CD4-positive, alpha-beta T cell treated with Interleukin-6 for 4 hours (primary cell): Measurements from ENCODE around the gene MXI1.
"Not testable (repeated sequence)": the region's sequence is repeated elsewhere in the genome, so short reads cannot be mapped to it uniquely, and the experiment has no call there.

Experiments used
- DNase-seq: peaks from one replicate; pipeline ENCODE4 v3.0.0-alpha.2; 2020; ENCODE audit warnings: mixed read lengths

Gene MXI1

DNA sequence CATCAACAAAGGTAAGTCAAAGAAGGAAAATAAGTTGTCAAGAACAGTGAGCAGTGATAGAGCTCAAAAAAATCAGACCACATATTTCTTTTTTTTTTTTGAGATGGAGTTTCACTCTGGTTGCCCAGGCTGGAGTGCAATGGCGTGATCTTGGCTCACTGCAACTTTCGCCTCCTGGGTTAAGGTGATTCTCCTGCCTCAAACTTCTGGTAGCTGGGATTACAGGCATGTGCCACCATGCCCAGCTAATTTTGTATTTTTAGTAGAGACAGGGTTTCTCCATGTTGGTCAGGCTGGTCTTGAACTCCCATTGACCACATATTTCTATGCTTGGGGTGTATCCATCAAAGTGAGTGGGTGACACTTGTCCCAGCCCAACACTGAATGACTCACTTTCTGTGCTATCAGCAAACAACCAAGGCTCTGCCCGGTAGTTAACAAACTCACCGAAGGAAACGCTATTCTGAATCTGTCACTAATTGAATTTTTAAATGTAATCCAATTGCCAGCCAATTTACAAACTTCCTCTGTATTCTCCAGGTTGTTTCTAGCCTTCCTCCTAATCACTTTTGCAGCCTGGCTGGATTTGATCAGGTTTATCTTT lies 116.9 kb downstream of the MXI1 start:
- DNase-seq = no peak

DNA sequence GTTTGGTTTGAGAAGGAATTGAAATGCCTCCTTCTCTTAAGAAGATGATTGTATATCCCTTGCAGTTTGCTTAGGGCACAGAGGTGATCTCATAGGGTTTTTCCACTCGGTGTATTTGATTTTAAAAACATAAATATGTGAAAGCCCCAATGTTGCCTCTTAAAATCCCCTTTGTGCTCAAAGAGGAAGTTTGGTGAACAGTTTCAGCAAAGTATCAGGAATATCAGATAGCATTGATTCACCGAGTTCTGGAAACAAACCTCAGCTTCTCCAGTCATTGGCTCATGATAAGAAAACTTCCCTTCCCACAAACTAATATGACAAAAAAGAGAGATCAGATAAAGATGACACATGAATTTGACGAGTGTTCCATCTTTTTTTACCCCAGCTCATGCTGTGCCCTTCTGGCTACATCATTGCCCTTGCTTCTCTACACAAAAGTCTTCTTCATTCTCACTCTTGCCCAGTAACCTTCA lies 117.4 kb downstream of the MXI1 start:
- no peak for DNase-seq

DNA sequence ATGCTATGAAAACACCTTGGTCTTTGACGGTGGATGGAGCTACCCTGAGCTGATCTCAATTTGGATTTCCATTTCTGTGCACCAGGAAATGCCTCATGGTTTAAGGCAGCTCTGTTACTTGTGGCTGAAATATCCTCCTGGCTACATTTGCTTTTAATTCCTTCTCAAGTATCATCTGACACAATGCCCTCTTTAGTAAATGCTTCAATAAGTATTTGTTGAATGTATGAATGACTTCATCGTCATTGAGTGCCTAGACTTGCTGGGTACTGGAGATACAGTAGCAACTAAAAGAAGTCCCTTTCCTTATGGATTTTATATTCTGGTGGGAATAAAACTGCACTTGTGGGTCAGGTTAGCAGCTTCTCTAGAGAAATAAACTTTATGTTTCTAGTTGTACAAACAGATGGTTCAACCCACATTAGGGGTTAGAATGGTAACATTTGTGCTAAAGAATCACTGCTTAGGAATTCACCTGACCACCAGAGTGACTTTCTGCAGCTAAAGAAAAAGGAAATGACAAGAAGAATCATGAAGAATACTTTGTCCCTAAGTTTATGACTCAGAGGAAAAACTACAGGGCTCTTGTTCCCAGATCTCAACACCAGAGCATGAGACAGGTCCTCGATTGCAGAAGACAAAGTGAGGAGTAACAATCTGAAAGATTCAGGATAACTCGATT lies 119.1 kb downstream of the MXI1 start:
- DNase-seq = no peak

DNA sequence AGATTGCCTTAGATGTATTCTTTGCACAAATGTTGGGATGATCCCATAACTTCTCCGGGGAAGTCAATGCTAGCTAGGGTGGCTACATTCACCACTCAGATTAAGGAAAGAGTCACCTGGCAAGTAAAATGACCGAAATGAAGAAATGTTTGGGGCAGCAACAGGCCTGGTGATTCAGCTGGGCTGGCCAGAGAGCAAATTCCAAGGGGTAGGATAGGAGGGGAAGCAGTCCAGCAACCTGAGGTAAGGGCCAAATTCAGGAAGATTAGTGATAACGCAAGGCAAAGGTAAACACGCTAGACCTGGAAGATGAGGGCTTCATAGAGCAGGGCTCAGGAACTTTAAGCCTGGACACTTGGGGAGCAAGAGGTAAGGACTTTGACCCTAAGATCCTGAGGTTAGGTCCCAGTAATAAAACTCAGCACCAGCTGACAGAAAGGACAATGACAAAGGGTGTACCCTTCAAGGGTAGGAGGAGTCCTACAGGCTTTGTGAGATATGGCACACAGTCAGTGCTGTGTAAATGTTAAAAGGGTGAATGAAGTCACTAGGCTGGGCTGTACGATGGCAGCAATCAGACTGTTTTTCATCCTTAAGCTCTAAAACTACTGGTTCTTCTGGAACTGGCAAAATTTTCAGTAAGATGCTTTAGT lies 120.0 kb downstream of the MXI1 start:
- DNase-seq = no peak

DNA sequence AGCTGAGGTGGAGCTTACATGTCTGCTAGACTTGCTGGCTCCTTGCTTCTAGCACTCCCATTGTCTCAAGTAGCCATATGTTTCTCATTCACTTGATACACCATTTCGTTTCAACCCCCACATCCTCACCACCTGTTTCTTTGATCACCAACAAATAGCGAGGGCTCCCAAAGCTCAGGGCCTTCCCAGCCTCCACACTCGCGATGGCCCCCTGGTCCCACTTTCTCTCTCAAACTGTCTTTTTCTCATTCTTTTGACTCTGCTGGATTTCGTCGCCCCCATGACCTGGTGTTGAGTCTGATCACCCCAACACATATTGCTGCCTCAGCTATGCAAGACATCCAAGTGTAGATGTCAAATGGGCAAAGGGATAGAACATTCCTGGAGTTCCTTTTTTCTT lies 123.3 kb downstream of the MXI1 start:
- no peak for DNase-seq

DNA sequence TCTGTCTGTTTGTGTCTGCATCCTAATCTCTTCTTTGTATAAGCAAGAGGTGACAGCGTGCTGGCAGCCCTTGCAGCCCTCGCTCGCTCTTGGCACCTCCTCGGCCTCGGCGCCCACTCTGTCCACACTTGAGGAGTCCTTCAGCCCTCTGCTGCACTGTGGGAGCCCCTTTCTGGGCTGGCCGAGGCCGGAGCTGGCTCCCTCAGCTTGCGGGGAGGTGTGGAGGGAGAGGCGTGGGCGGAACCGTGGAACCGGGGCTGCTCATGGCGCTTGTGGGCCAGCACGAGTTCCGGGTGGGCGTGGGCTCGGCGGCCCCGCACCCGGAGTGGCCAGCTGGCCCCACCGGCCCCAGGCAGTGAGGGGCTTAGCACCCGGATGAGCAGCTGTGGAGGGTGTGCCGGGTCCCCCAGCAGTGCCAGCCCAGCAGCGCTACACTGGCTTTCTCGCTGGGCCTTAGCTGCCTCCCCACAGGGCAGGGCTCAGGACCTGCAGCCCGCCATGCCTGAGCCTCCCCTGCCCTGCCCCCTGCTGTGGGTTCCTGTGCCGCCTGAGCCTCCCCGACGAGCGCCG lies 123.9 kb downstream of the MXI1 start:
- DNase-seq = not testable (repeated sequence)

- DNase-seq = no peak
Observed at GRCh38 chr10:110334061-110334656, 126.8 kb downstream of the MXI1 start.

DNA sequence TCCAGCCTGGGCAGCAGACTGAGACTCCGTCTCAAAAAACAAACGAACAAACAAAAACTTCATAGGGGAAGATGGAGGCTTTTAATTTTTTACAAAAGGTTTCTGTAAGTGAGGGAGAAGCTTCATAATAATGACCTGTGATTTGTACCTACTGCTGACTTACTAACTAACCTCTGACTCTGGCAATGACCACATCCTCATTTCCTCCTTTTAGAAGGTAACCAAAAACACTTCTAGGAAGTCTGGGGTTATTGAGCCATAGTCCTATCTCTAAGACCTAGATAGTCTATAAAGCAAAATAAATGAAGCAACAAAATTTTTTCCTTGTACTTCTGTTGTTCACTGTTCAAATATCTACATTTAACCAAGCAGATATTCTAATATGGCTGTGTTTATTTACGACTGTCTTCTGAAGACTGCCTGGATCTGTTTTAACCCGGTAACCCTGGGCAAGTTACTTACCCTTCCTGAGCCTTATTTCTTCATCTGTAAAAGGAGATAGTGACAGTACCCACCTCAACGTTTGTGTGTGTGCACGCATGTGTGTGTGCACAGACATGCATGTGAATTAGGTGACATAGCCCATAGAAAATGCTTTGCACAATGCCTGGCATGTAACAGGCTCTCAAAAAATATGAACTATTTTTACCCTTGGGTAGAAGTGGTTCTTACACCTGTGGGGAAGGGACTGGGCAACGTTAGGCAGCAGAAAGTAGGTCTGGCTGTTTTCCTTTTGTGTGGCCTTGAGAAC lies 128.1 kb downstream of the MXI1 start:
- DNase-seq = no peak

- DNase-seq = no peak
Observed at GRCh38 chr10:110336111-110336721, 128.8 kb downstream of the MXI1 start.
